CD4-positive, CD25-positive, alpha-beta regulatory T cell (primary cell): Measurements from ENCODE around the gene WDR45B. TPM values are rescaled to one million over a fixed set of nuclear protein-coding genes. Genes with fewer than 3 reads are reported as not detected.

Source experiments
- ATAC-seq, 2 donors: fragments of 150-1000 bp; cut with Tn5 transposase; one replicate each; pipeline ENCODE4 v1.10.0; 2021; ENCODE audit warnings: low read depth in 2 of 2, moderate number of reproducible peaks in 2 of 2, moderate library complexity in 1 of 2
- DNase-seq, 3 donors: peaks; one replicate each; pipeline versions ENCODE4 v3.0.0 to v3.0.0-alpha.2; 2012 to 2022; ENCODE audit warnings: mixed read lengths in 1 of 3
- H3K27ac ChIP-seq: one replicate; pipeline ENCODE4 v1.7.0; 2013; ENCODE audit warnings: mild to moderate bottlenecking, low read length; ENCODE audit not compliant: insufficient read depth, poor library complexity, severe bottlenecking
- H3K27me3 ChIP-seq: one replicate; pipeline ENCODE4 v1.7.0; 2013; ENCODE audit warnings: low read length; ENCODE audit not compliant: control insufficient read depth, insufficient read depth
- H3K36me3 ChIP-seq: one replicate; pipeline ENCODE4 v1.7.0; 2013; ENCODE audit warnings: mild to moderate bottlenecking, low read length, moderate library complexity; ENCODE audit not compliant: control insufficient read depth, insufficient read depth
- H3K4me1 ChIP-seq: 2 replicates; pipeline ENCODE4 v1.7.0; 2013; ENCODE audit warnings: mild to moderate bottlenecking, low read length; ENCODE audit not compliant: insufficient read depth, control insufficient read depth, poor library complexity, severe bottlenecking
- H3K4me3 ChIP-seq: one replicate; pipeline ENCODE4 v1.7.0; 2013; ENCODE audit warnings: low read depth, mild to moderate bottlenecking, low read length, moderate library complexity
- H3K9me3 ChIP-seq, 2 experiments: 1 replicate in 1 of 2; 2 replicates in 1 of 2; pipeline ENCODE4 v1.7.0; 2013; ENCODE audit warnings: low read length in 2 of 2, mild to moderate bottlenecking in 1 of 2, moderate library complexity in 1 of 2; ENCODE audit not compliant: control insufficient read depth in 2 of 2
- H3K27ac Mint-ChIP-seq, 3 donors: one replicate each; pipeline ENCODE4 v1.8.0; 2020 to 2022; ENCODE audit warnings: mild to moderate bottlenecking in 3 of 3, mixed read lengths in 3 of 3, moderate library complexity in 2 of 3
- H3K27me3 Mint-ChIP-seq: one replicate; pipeline ENCODE4 v1.8.0; 2022; ENCODE audit warnings: mild to moderate bottlenecking, mixed read lengths
- H3K36me3 Mint-ChIP-seq: one replicate; pipeline ENCODE4 v1.8.0; 2020; ENCODE audit warnings: mixed read lengths
- H3K4me1 Mint-ChIP-seq, 4 donors: one replicate each; pipeline ENCODE4 v1.8.0; 2020 to 2022; ENCODE audit warnings: mixed read lengths in 4 of 4, mild to moderate bottlenecking in 1 of 4
- H3K4me3 Mint-ChIP-seq, 4 donors: one replicate each; pipeline ENCODE4 v1.8.0; 2020 to 2022; ENCODE audit warnings: mild to moderate bottlenecking in 4 of 4, mixed read lengths in 4 of 4, moderate library complexity in 3 of 4
- H3K9me3 Mint-ChIP-seq, 7 donors: one replicate each; pipeline ENCODE4 v1.8.0; 2020 to 2022; ENCODE audit warnings: mixed read lengths in 7 of 7, mild to moderate bottlenecking in 3 of 7, moderate library complexity in 2 of 7
- polyA plus RNA-seq, 4 donors: library from polyadenylated mRNA; unstranded; fragments of 300-500 nt; fragmentation: Illumina TruSeq; gene quantifications; one replicate each; pipeline ENCODE4 v1.2.3, GENCODE V29; 2021
- total RNA-seq: library from RNA; stranded (reverse); gene quantifications from one replicate; pipeline ENCODE4 v1.2.3, GENCODE V29; 2022

The WDR45B gene
- total and polyA plus RNA-seq, 5 donors from 2014 or later, result 35.1 to 86.8 (median 40.7) TPM

- H3K9me3 Mint-ChIP-seq, result no peaks in the 10 kb centered on the region
- ATAC-seq, result no peak
- Histone ChIP-seq H3K27ac (no peak overlapping the region), H3K27me3 (no peaks in the 10 kb centered on the region), H3K36me3 (peaks cover 59% of the 10 kb centered on the region), H3K4me3 (no peak overlapping the region), H3K9me3 (no peaks in the 10 kb centered on the region), H3K4me1 (no peaks in the 10 kb centered on the region)
- peak overlapping the region in 1 of 3 donors; percentile 31 for H3K27ac Mint-ChIP-seq
- H3K4me1 Mint-ChIP-seq, result peaks cover 0 to 14% (median 6%) of the 10 kb centered on the region in 4 donors
- no peak for DNase-seq
- H3K36me3 Mint-ChIP-seq, result peaks cover 20% of the 10 kb centered on the region
- H3K27me3 Mint-ChIP-seq, result no peaks in the 10 kb centered on the region
- H3K4me3 Mint-ChIP-seq, result no peak overlapping the region
Measured at GRCh38 chr17:82566129-82566960, 81.9 kb downstream of the WDR45B start.

- DNase-seq (no peak), ATAC-seq (no peak)
- Histone ChIP-seq H3K27me3 (no peaks in the 10 kb centered on the region), H3K9me3 (no peaks in the 10 kb centered on the region), H3K36me3 (peaks cover 53% of the 10 kb centered on the region), H3K4me1 (no peaks in the 10 kb centered on the region), H3K4me3 (no peak overlapping the region), H3K27ac (no peak overlapping the region)
- Mint-ChIP-seq H3K36me3 (peaks cover 20% of the 10 kb centered on the region), H3K9me3 (no peaks in the 10 kb centered on the region), H3K4me3 (no peak overlapping the region), H3K27ac (no peak overlapping the region), H3K27me3 (no peaks in the 10 kb centered on the region), H3K4me1 (peaks cover 0 to 22% (median 11%) of the 10 kb centered on the region in 4 donors)
Measured at GRCh38 chr17:82565551-82565950, 82.7 kb downstream of the WDR45B start.

Other genes with a start within 250 kb of the WDR45B start
- gene HEXD, start 230.1 kb downstream of the WDR45B start, total RNA-seq, result 42.8 TPM
- gene HEXD, start 230.1 kb downstream of the WDR45B start, polyA plus RNA-seq, result 10 to 100 TPM in 3 of 4 donors, 1 to 10 TPM in 1; 9.7 to 13.0 (median 11.3) TPM
- gene OGFOD3, start 229.9 kb downstream of the WDR45B start, total RNA-seq, result 13.9 TPM
- 10 to 100 TPM; 20.5 to 32.9 (median 24.6) TPM for gene OGFOD3, start 229.9 kb downstream of the WDR45B start, polyA plus RNA-seq
- 155 TPM for gene CYBC1, start 197.7 kb downstream of the WDR45B start, total RNA-seq
- 100 to 1,000 TPM; 174 to 230 (median 203) TPM for gene CYBC1, start 197.7 kb downstream of the WDR45B start, polyA plus RNA-seq
- gene NARF, start 189.7 kb downstream of the WDR45B start, total RNA-seq, result 93.2 TPM
- gene NARF, start 189.7 kb downstream of the WDR45B start, polyA plus RNA-seq, result 100 to 1,000 TPM in 3 of 4 donors, 10 to 100 TPM in 1; 97.0 to 141 (median 114) TPM
- 55.6 TPM for gene FOXK2, start 128.7 kb downstream of the WDR45B start, total RNA-seq
- gene FOXK2, start 128.7 kb downstream of the WDR45B start, polyA plus RNA-seq, result 1 to 10 TPM; 2.2 to 4.9 (median 3.8) TPM
- 4.9 TPM for gene RAB40B, start 50.3 kb upstream of the WDR45B start, total RNA-seq
- gene RAB40B, start 50.3 kb upstream of the WDR45B start, polyA plus RNA-seq, result 1 to 10 TPM; 2.2 to 5.3 (median 3.4) TPM
- 28.1 TPM for gene FN3KRP, start 68.3 kb upstream of the WDR45B start, total RNA-seq
- gene FN3KRP, start 68.3 kb upstream of the WDR45B start, polyA plus RNA-seq, result 10 to 100 TPM; 25.3 to 36.7 (median 34.0) TPM
- gene FN3K, start 87.2 kb upstream of the WDR45B start, total RNA-seq, result 2.0 TPM
- under 1 TPM; 0.18 to 0.74 (median 0.25) TPM for gene FN3K, start 87.2 kb upstream of the WDR45B start, polyA plus RNA-seq
- gene TBCD, start 103.6 kb upstream of the WDR45B start, total RNA-seq, result 86.4 TPM
- 100 to 1,000 TPM in 1 of 4 donors, 10 to 100 TPM in 3; 39.2 to 146 (median 79.2) TPM for gene TBCD, start 103.6 kb upstream of the WDR45B start, polyA plus RNA-seq
- not detected for gene ZNF750, start 191.6 kb upstream of the WDR45B start, total RNA-seq
- under 1 TPM in 1 of 4 donors, not detected in 3; 0.07 TPM for gene ZNF750, start 191.6 kb upstream of the WDR45B start, polyA plus RNA-seq